OCI-LY1 (cell line): ENCODE measurements around the gene NSUN2.

Experiments used
- CTCF ChIP-seq: fragments of 200-600 bp; sonication (generic), shearing (Covaris generic); IDR thresholded peaks from 2 replicates; pipeline ENCODE4 v1.5.1; 2017; ENCODE audit warnings: mild to moderate bottlenecking, antibody characterized with exemption, low read length, moderate library complexity, mixed read lengths
- EZH2 ChIP-seq: fragments of 200-600 bp; sonication (generic), shearing (Covaris generic); IDR thresholded peaks from 2 replicates; pipeline ENCODE4 v1.8.0; 2017; ENCODE audit warnings: borderline replicate concordance, mixed run types, mild to moderate bottlenecking, antibody characterized with exemption, low read length, moderate library complexity, mixed read lengths

DNA sequence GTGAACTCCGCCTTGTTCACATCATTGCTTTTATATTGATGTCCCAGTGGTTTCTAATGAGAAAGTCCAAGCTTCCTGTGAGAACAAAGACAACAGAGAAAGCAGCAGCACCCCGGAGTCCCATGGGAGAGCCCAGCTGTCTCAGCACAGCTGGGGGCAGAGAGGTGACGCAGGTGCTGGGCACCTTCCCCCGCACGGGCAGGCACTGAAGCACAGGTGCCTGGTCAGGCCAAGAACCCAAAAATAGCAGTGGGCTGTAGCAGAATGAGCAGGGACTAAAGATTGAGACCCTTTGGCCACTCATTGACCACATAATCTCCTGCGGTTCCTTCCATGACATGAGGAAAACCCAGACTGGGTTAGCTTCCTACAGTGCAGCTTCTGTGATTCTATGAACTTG, 19.2 kb upstream of the NSUN2 start:
- TF ChIP-seq CTCF: no peak
- no peak for TF ChIP-seq EZH2
